HG03196 (cell line): ENCODE results near the gene NUF2.
"Not testable (repeated sequence)": the region's sequence is repeated elsewhere in the genome, so short reads cannot be mapped to it uniquely, and the experiment has no call there.

Source experiments
- ATAC-seq: cut with Tn5 transposase; IDR thresholded peaks from one replicate; pipeline ENCODE4 v1.9.1; 2021; ENCODE audit not compliant: unreplicated experiment

NUF2 gene

DNA sequence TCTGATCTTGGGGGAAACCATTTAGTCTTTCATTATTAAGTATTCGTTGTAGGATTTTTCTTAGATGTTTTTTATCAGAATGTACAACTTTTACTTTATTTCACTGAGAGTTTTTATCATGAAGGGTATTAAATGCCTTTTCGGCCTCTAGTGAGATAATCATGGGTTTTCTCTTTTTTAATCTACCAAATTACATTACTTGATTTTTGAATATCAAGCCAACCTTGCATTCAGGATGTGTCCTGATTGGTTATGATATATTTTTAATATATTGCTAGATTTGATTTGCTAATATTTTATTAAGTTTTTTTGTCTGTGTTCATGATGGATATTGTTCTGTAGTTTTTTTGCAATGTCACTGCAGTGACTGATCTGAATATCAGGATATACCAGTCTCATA lies 9.4 kb downstream of the NUF2 start:
- no peak for ATAC-seq

DNA sequence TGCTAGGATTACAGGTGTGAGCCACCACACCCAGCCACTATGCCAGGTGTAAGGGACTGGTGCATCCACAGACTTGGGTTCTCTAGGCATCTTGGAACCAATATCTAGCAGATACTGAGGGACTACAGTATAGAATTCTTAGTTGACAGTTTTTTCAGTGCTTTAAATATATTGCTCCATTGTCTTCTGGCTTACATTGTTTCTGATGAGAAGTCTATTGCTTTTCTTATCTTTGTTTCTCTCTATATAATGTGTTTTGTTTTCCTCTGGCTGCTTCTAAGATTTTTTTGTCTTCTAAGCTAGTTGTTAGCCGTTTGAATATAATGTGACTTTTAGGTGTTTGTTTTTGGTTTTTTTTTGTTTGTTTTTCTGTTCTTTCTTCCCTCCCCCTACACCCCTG lies 13.5 kb downstream of the NUF2 start:
- ATAC-seq = no peak

DNA sequence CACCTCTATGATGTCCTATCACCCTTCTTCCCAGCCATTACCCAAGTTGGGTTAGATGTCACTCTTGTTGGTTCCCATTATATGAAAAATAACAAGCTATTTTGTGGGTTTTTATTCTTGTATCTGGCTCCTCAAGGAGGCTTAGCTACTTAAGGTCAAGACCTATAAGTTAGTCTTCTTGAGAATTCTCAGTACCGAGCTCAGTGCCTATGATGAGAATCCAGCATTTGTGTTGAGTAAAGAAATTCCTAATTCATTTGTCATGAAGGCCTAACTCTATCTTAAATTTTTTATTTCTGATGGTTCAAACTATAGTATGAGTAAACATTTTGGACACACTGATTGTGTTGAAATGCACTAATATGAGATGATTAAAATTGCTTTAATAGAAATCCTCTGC lies 15.9 kb downstream of the NUF2 start:
- no peak for ATAC-seq

DNA sequence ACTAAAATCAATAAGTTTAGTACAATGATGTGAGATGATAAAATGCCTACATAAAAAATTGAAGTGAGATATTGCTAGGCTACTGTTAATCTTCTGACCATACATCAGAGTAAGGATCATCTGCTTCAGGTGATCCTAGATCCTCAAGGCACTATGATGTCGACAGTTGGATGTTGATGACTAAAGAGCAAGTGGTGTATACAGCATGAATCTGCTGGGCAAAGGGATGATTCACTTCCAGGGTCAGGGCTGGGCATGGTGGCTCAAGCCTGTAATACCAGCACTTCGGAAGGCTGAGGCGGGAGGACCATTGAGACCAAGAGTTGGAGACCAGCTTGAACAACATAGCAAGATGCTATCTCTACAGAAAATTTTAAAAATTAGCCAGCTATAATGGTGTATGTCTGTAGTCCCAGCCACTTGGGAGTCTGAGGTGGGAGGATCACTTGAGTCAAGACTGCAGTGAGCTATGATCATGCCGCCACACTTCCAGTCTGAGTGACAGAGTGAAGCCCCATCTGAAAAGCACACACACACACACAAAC lies 24.6 kb downstream of the NUF2 start:
- no peak for ATAC-seq

DNA sequence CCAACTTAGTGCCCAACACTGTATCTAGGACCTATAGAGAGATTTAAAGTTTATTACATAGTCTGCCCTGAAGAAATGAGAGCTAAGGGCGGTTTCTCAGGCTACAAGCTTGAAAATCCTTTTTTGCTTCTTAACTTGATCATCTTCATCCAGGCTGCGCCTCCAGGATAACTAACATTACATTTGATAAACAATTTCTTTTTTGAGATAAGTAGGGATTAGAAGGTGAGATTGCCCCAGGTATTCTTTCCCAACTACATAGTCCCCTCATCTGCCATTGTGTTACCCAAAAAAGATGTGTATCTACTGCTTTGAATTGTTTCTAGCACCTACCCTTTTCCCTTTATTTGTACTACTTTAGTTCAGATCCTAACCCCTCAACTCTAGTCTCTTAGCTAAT lies 25.4 kb downstream of the NUF2 start:
- no peak for ATAC-seq

DNA sequence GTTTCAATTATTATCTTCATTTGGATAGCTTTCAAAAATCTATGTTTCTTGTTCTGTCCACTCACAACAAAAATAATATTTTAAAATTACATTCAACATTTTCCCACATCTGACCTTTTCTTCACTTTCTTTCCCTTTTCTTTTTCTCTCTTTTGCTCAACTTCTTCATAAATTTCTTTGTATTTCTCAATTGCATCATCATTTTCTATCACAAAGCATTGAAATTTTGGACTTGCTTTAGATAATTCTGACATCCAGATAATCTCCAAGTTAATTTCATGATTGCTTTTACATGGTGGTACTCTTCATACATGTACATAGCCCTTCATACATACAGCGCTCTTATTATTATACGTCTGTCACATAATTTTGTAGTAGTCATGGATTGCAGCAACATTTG lies 30.2 kb downstream of the NUF2 start:
- ATAC-seq = no peak

DNA sequence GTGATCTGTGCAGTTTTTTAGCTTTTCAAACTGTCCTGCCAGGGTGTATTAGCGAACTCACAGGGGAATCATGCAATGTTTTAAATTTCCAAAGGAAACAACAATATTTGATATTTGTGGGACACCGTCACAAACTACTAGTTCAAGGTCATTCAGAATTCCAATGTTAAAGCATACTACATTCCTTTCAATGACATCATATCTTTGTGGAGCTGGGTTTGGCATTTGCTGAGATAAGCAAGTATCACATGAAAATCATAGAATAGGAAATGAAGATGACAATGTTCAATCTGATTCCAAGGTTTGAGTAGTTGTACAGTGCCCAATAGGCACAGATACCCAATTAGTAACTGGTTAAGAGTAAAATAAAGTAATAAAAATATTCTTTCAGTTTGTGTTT lies 35.6 kb downstream of the NUF2 start:
- ATAC-seq = no peak

DNA sequence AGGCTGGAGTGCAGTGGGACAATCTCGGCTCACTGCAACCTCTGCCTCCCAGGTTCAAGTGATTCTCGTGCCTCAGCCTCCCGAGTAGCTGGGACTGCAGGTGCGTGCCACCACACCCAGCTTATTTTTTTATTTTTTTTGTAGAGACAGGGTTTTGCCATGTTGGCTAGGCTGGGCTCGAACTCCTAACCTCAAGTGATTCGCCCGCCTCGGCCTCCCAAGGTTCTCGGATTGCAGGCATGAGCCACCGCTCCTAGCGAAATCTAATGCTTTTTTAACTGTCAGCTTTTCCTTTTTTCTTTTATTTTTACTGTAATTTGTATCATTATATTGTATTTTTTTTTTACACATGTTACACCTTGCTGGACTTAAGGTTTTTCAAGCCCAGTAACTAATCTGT lies 36.4 kb downstream of the NUF2 start:
- not testable (repeated sequence) for ATAC-seq

DNA sequence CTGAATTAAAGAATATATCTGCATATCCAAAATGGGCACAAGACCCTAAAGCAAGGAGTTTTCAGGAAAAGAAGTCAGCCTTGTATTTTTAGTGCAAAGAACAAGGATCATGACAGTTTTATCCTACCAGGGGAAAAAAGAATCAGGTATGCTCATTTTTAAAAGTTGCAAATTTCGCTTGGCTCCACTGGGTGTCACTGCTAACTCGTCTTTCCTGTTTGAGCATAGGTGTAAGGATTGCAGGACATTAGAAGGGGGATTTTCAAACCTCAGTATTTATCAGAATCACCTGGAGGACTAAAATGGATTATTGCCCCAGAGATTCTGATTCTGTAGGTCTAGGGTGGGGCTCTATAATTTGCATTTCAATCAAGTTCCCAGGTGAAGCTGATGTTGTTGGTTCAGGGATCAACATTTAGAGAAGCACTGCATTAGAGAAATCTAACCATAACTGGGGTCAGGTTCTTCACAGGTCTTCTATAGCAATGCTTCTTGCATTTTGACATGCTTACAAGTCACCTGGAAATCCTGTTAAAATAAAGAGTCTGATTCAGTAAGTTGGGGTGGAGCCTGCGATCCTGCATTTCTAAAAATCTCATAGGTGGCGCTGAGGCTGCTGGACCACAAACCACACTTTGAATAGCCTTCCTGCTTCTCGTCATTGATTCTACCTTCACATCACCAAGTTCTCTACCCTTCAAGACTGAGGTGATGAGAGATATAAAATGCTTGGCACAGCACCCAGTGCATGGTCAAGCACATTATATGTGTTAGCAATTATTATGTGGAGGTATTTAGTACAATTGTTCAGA lies 39.6 kb downstream of the NUF2 start:
- no peak for ATAC-seq

DNA sequence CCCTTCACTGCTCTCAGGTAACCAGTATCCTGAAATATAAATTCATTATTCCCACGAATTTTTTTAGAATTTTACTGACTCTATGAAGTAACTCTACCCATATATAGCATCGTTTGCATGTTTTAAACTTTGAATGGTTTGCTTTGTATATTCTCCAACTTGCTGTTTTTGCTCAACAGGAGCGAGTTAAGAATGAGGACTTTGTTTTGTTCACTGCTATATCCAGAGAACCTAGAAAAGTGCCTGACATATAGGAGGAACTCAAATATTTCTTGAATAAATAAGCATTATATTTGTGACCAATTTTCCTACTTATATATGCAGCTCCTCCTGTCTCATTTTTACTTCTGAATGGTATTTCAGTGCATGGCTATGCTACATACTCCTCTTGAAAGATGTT lies 43.4 kb downstream of the NUF2 start:
- no peak for ATAC-seq

DNA sequence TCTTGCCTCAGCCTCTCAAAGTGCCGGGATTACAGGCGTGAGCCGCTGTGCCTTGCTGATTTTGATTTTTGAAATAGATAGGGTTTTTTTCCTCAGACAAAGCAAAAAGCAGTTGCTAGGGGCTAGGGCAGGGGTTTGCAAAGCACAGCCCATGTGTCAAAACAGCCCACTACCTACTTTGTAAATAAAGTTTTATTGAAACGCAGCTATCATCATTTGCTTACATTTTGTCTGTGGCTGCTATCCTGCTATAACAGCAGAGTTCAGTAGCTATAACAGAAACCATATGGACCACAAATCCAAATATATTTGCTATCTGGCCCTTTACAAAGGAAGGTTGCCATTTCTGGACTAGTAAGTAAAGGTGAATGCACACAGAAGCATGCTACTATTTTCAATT lies 44.8 kb downstream of the NUF2 start:
- ATAC-seq = no peak

DNA sequence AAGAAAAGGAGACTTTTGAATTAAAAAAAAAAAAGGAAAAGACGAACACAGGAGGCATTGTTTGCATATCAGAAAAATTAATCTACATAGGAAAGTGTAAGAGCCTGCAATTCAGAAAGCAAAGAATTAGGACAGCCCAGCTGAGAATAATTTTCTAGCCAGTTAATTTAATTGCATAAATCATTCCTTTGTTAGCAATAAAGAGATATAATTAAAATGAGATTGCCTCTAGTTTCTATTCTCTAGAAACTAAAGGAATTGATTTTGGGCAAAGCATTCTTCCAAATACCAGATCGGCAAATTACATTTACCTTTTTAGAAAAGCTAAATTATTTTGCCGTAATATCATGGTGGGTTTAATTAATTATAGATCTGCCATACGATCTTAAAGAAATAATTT lies 46.0 kb downstream of the NUF2 start:
- no peak for ATAC-seq

DNA sequence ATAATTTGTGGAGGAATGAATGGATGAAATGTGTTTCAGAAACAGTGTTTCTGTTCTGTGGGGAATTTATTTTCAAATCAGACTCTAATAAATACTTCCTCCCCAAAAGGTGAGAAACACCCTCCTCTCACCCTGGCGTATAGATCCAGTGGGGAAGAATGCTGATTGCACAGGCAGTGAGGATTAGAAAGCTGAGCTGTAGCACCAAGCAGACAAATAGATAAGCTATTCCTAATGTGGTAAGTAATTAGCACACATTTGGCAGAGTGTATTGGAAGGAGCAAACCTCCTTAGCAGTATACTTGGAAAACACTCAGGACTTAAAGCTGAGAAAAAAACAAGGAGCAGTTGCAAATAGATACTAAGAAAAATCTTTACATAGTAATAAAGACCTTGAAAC lies 50.8 kb downstream of the NUF2 start:
- no peak for ATAC-seq

DNA sequence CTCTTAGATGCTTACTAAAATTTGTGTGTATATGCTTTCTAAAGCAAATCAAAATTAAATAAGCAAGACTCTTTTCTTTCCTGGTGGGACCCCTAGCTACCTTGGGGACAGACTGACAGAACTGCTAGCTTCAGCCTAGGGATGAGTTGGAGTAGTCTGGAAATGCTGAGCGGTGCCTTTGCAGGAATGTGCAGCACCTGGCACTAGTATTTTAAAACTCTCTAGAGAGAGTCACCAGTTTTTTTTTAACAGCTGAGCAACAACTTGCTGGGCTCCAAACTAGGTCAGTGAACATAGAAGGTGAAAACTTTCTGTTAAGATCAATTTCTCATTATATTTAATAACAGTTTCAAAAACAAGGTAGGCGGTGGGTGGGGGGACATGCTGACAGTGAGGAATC lies 56.8 kb downstream of the NUF2 start:
- no peak for ATAC-seq

DNA sequence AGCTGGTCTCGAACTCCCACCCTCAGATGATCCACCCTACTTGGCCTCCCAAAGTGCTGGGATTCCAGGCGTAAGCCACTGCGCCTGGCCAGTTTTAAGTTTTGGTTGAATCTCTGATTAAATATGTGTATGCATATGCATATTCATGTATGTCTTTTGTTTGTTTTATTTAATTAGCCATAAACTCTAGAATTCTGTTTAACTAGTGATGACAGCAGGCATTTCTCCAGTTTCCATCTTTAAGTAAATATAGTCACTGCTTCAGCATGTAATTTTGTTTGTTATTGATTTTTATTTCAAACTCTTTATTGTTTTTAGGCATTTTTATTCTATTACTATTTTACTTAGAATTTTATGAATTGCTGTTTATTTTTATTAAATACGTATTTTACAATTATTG lies 58.0 kb downstream of the NUF2 start:
- ATAC-seq = no peak

DNA sequence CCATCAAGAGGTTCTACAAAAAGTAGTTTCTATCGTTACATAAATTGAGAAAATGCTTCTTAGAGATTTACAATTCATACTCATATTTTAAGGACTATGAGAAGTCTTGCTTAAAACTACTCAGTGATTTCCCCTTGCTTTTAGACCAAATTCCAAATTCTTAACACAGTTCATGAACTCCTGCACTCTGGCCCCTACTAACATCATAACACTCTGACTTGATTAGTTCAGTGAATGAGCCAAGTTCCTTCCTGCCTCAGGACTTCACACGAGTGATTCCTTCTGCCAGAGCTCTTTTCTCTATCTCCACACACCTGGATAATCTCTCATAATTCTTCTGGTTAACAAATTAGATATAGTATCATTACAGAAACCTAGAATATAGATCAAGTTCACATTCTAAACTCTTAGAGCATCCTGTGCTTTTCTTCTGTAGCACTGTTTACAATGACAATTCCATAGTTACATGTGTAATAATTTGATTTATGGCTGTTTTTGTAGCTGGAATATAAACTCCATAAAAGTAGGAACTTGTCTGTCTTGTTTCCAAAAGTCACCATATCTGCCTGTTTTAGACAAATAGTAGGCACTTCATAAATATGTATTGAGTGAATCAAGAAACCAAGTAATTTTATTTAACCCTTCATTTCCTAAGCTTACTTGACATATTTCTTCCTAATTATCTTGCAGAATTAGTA lies 59.9 kb downstream of the NUF2 start:
- ATAC-seq = no peak

DNA sequence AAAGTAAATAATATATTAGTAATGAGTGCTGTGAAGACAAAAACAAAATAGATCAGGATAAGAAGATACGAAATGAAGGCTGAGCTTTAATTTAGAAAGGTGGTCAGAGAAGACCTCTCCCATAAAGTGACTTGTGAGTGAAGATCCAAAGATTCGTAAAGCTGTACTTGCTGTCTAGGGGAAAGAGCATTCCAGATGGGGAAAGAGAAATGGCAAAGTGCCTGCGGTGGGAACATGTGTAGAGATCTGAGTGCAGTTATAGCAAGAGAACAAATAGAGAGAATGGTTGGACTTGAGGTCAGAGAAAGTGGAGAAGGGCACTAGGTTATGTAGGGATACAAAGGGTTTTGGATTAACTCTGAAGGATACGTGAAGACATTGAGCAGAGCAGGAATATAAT lies 60.6 kb downstream of the NUF2 start:
- ATAC-seq = no peak

DNA sequence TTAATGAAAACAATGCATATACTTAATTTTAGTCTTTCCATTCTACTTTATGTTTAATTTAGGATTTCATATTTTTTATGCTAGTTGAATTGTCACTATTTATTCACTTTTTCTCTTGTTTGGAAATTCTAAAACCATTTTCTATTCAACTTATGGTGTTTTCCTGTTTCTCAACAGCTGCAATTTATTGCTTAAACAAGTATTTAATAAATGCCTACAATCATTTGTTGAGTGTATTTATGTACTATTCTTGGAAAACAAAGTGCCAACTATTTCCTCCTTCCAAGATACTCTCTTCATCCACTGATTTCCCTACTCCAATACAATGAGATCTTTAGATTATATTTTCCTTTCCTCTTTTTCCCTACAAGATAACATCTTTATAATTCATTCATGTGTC lies 65.4 kb downstream of the NUF2 start:
- no peak for ATAC-seq

DNA sequence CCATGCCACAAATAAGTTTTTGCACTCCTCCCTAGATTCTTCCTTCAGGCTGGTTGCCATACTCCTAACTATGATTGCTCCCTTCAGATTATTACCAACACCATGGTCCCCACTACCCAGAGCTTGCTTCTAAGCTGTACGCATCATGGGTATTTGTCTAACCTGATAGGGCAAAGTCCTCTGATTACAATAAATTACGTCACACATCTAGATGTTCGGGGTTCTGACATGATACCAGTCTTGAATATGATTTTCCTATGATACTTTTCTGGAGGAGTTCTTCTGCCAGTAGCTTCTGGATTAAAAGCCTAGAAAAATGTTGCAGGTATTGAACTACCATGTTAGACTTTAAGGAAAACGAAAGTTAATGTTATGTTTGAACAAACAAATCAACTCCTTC lies 67.2 kb downstream of the NUF2 start:
- no peak for ATAC-seq

DNA sequence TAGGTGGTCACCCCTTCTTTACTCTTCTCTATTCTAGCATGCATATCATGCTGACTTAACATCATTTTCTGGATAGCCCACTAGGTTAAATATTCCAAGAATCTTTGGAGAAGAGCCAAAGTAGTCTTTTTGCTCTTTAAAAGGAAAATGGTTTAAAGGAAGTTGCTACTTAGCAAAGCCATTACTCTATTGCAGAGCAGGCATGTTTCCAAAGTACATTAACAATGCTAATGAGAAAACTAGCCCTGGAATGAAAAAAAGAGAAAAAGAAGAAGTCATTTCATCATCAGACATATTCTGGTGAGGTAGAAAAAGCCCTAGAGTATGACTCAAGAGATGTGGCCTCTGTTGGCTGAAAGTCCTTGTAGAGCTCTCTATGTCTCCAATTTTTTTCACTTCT lies 74.0 kb downstream of the NUF2 start:
- ATAC-seq = no peak

DNA sequence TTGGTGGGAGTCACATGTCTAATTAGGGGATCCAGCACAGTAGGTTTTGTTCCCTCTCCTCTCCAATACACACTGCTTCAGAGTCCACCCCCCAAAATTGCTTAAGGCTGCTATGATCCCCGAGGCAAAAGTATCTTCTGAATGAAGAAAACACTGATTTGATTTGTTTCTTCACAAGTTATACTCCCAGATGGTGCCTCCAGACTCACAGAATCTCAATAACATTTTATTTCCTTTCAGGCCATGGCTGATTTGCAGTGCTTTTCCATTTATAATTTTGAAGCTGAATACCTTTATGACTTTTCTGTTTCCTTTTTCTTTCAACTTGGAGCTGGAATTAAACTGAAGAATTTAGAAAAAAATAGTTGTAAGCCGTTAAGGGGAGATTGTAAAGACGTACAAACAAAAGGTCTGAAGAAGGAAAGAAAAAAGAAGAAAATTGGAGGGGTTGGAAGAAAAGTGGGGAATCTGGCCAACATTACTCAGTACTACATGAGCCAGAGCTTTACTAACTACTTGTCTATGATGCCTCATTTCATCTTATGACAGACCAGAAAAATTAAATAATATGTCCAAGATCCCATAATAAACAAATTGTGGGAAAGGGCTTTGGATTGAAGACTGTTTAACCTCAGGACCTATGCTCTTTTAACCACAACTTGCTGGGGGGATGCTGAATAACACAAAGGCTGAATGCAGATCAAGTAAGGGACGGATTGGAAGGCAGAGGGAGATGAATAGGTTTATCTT lies 75.9 kb downstream of the NUF2 start:
- no peak for ATAC-seq

DNA sequence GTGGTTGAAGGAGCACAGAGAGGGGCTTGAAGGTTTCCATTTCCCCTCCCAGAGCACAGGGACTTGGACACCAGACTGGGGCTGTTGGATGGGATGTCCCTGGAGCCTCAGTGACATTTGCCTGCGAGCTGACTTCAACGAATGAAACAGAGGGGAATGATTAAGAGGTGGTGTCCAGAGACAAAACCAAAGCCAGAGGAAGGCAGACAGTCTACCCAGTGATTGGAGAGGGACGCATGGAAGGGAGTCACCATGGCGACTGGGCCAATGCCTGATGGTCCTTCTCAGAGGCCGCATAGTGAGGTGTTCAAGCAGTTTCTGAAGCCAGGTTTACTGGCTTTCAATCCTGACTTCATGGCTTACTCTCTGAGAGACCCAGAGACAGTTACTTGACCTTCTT lies 77.2 kb downstream of the NUF2 start:
- ATAC-seq = no peak
